ENCODE measurements around the gene COX7A2L. TPM values are rescaled to one million over a fixed set of nuclear protein-coding genes. Genes with fewer than 3 reads are reported as not detected.

COX7A2L gene
- total RNA-seq, 3 donors from 2014 or later, result 142 to 161 (median 149) TPM

DNA sequence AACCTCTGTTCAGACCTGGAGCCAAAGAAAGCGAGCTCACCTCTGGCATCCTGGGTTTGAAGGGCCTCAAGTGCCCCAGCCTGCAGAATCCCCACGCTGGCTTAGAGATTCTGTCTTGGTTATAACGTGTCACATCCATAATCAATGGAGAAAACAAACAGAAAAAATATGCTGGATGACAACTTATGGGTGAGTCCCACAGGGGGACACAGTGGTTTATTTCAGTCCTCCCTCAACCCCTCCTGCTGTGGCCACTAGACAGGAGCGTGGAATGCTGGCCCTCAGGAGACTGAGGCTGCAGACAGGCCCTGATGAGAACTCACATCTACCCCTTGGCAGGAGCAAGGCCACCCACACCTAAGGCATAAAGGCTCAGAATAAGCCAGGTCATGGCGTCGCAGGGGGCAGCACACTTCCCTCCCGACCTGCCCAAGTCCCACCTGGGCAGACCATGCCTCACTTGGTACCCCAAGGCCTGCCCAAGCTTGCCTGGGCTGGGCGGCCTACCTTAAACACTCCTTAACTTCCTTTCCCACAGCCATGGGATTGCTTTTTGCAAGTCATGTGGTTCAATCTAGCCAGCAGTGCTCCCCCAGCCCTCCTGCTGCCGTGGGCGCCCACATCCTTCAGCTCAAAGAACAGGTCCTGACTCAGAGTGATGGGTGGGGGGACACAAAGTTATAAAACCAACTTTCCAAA, 19.9 kb downstream of the COX7A2L start:
- intact Hi-C loops (cut with DNase I; ENCODE audit: low total_unique reads), result no loop called here
- no peaks in the 10 kb centered on the region for H3K36me3 ChIP-seq
- no peaks in the 10 kb centered on the region for H3K27me3 ChIP-seq
- no peak for TF ChIP-seq POLR2AphosphoS5 (IDR thresholded peaks at IDR 0.05)
- TF ChIP-seq POLR2A (IDR thresholded peaks at IDR 0.05), result no peak
- TF ChIP-seq, protein P1, sequence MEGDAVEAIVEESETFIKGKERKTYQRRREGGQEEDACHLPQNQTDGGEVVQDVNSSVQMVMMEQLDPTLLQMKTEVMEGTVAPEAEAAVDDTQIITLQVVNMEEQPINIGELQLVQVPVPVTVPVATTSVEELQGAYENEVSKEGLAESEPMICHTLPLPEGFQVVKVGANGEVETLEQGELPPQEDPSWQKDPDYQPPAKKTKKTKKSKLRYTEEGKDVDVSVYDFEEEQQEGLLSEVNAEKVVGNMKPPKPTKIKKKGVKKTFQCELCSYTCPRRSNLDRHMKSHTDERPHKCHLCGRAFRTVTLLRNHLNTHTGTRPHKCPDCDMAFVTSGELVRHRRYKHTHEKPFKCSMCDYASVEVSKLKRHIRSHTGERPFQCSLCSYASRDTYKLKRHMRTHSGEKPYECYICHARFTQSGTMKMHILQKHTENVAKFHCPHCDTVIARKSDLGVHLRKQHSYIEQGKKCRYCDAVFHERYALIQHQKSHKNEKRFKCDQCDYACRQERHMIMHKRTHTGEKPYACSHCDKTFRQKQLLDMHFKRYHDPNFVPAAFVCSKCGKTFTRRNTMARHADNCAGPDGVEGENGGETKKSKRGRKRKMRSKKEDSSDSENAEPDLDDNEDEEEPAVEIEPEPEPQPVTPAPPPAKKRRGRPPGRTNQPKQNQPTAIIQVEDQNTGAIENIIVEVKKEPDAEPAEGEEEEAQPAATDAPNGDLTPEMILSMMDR (IDR thresholded peaks at IDR 0.05), result no peak
- no peak overlapping the region for H3K4me3 ChIP-seq
- H3K9me3 ChIP-seq, result no peaks in the 10 kb centered on the region
- peaks cover 0 to 6% of the 10 kb centered on the region in 2 donors for H3K4me1 ChIP-seq
- peak overlapping the region in 1 of 2 donors; percentile 29 for H3K27ac ChIP-seq
- no peak for DNase-seq (ENCODE audit: low spot score in 2 of 2)

DNA sequence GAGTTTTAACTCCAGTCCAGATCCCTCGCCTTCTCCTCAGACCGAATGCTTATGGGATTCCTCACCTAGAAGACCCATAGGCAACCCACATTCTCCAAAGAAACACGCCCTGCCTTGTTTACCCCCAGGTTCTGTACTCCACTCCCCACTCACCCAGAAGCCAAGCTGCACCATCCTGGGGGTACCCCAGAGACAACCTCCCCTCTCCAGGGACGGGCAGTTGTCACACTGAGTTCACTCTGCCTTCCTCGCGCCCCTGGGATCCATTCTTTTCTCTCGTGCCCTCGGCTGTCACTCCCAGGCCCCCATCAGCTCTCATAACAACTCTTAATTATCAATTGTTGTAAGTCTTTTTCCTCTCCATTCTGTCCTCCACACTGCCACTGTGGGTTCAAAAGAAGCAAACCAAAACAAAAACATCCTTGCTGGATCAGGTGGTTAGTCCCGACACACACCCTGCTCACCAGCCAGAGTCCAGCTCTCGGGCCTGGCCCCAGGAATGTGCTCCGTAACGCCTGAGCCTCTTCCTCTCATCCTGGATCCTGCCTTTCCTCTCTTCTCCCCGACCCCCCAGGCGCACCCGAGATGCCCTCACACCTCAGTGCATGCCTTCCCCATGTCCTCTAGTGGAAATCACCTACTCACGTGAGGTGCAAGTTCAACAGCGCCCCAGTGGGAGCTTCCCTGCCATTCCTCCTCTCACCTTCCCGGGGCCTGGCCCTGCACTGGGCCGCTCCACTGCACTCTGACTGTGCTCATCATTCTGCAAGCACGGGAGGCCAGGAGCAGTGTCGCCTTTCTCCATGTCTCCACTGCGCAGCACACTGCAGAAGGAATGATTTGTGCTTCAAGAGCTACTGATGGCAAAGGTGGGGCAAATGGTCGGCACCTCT, 20.7 kb downstream of the COX7A2L start:
- no peak overlapping the region for H3K27ac ChIP-seq
- intact Hi-C loops (cut with DNase I; ENCODE audit: low total_unique reads), result no loop called here
- DNase-seq (ENCODE audit: low spot score in 2 of 2), result no peak
- no peaks in the 10 kb centered on the region for H3K27me3 ChIP-seq
- H3K36me3 ChIP-seq, result no peaks in the 10 kb centered on the region
- H3K4me1 ChIP-seq, result peaks cover 0 to 6% of the 10 kb centered on the region in 2 donors
- no peaks in the 10 kb centered on the region for H3K9me3 ChIP-seq
- TF ChIP-seq POLR2A (IDR thresholded peaks at IDR 0.05), result no peak
- TF ChIP-seq POLR2AphosphoS5 (IDR thresholded peaks at IDR 0.05), result no peak
- TF ChIP-seq, protein P1 (IDR thresholded peaks at IDR 0.05), result no peak
- H3K4me3 ChIP-seq, result no peak overlapping the region

DNA sequence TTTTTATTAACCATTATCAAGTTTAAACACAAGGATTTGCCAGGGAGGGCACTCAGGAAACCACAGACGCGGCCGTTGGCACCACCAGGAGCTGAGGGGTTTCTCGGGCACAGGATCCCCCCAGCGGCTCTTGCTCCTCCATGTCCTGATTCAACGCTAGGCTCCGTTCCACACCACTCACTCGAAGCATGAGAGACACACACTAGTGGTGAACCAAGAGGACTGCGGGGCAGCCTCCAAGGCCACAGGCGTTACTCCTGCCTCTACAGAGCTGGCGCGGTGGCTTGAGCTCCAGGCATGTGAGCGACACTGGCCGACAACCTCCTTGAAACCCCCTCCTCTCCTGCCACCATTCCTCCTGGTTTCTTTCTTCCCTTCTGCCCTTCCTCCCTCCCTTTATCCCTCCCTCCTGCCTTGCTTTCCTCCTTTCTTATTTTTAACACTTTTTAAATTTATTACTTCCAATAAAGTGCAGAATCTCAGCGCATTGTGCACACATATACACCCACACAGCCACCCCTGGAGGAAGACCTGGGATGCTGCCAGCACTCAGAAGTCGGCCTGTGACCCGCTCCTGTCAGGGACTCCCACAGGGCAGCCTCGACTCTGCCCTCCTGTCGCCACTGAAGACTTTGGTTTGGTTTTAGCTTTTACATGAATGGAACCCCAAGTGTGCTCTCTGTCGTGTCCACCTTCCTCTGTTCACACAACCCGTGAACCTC, 21.7 kb downstream of the COX7A2L start:
- Histone ChIP-seq H3K36me3 (no peaks in the 10 kb centered on the region), H3K27ac (no peak overlapping the region), H3K4me1 (peaks cover 0 to 6% of the 10 kb centered on the region in 2 donors), H3K27me3 (no peaks in the 10 kb centered on the region), H3K4me3 (no peak overlapping the region), H3K9me3 (no peaks in the 10 kb centered on the region)
- intact Hi-C loops (cut with DNase I; ENCODE audit: low total_unique reads), result no loop called here
- no peak for TF ChIP-seq POLR2A (IDR thresholded peaks at IDR 0.05)
- TF ChIP-seq, protein P1 (IDR thresholded peaks at IDR 0.05), result no peak
- no peak for TF ChIP-seq POLR2AphosphoS5 (IDR thresholded peaks at IDR 0.05)
- no peak for DNase-seq (ENCODE audit: low spot score in 2 of 2)

DNA sequence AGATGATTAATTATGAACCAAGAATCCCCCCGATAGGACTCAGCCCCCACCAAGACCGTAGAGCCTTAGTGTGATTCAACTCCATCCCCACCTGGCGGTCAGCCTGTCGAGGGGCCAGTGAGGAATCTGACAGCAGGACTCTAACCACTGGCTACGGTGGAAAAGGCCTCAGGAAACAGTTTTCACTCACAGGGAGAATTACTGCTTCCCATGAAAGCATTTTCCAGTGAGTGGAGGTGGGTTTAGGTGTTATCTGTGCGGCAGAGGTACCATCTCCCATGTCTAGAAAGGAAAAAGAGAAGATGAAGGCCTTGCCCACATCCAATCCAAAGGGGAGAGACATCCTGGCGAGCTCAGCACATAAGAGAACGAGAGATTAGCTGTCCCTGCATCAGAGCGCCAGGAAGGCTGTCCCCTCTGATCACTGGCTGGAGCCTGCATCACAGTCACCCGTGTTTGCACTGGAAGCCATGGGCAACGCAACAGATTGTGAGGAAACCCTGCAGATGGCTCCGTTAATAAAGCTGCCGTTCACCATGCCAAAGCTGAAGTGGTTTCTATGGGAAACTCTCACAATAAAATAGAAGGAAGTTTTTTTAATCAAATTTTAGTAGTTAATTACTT, 22.3 kb downstream of the COX7A2L start:
- Histone ChIP-seq H3K9me3 (no peaks in the 10 kb centered on the region), H3K4me1 (peaks cover 0 to 6% of the 10 kb centered on the region in 2 donors), H3K4me3 (no peak overlapping the region), H3K36me3 (peaks cover 2% of the 10 kb centered on the region), H3K27me3 (no peaks in the 10 kb centered on the region), H3K27ac (no peak overlapping the region)
- intact Hi-C loops (cut with DNase I; ENCODE audit: low total_unique reads), result no loop called here
- DNase-seq (ENCODE audit: low spot score in 2 of 2), result no peak
- no peak for TF ChIP-seq POLR2A (IDR thresholded peaks at IDR 0.05)
- no peak for TF ChIP-seq POLR2AphosphoS5 (IDR thresholded peaks at IDR 0.05)

DNA sequence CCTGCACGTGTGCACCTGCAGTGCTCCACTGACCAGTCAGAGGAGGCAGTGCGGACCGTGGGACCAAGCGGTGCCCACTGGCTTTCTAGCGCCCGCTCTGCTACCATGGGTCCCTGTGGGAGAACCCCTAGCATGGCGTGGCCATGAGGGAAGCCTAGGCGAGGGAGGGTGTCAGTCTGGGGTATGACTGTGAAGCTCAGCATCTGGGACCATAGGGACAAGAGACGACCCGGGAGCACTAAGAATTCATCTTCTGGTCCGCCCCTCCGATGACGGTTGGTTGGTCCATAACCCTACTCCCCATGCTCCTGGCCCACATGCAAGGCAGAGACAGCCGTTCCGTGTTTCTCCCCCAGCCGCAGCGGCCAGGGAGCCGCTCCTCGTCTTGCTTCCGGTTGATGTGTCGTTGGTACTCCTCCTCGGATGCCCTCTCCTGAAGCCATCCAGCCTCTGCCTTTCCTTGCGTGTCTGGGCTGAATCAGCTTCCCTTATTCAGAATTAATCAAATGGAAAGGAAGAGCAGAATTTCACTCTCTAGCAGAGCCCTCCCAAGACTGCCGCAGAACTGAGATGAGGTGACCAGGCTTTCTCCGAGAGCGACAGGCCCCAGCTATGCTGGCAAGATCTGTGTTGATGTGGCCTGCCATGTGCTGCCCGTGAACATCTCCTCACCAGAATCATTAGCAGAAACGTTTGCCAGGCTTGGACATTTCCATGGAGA, 23.0 kb downstream of the COX7A2L start:
- H3K36me3 ChIP-seq, result peaks cover 3% of the 10 kb centered on the region
- no peaks in the 10 kb centered on the region for H3K9me3 ChIP-seq
- H3K27me3 ChIP-seq, result no peaks in the 10 kb centered on the region
- no peak overlapping the region for H3K4me3 ChIP-seq
- no peak overlapping the region for H3K27ac ChIP-seq
- TF ChIP-seq POLR2A (IDR thresholded peaks at IDR 0.05) (no peak), POLR2AphosphoS5 (IDR thresholded peaks at IDR 0.05) (no peak)
- TF ChIP-seq, protein P1 (IDR thresholded peaks at IDR 0.05), result no peak
- peaks cover 0 to 5% of the 10 kb centered on the region in 2 donors for H3K4me1 ChIP-seq
- intact Hi-C loops (cut with DNase I; ENCODE audit: low total_unique reads), result no loop called here
- no peak for DNase-seq (ENCODE audit: low spot score in 2 of 2)

Data from breast epithelium (tissue), 4 donors.